ENCODE data around the gene TRPM3.

GRCh38 chr9:70641031-70641430 is 480.4 kb downstream of the TRPM3 start:
- TF ChIP-seq EZH2 (IDR thresholded peaks at IDR 0.05) (no peak), POLR2AphosphoS5 (IDR thresholded peaks at IDR 0.05; ENCODE audit: borderline replicate concordance, low read depth, low read length) (no peak), FOXP2 (optimal IDR thresholded peaks at IDR 0.05; ENCODE audit: control extremely low read depth, extremely low read length, insufficient read depth) (no peak)
